NCI-H226 (cell line): ENCODE measurements around the gene CBFA2T2.
"Not testable (repeated sequence)": the region's sequence is repeated elsewhere in the genome, so short reads cannot be mapped to it uniquely, and the experiment has no call there.

ENCODE experiments used
- DNase-seq: peaks from one replicate; pipeline ENCODE4 v3.0.0-alpha.2; 2015

The CBFA2T2 gene

DNA sequence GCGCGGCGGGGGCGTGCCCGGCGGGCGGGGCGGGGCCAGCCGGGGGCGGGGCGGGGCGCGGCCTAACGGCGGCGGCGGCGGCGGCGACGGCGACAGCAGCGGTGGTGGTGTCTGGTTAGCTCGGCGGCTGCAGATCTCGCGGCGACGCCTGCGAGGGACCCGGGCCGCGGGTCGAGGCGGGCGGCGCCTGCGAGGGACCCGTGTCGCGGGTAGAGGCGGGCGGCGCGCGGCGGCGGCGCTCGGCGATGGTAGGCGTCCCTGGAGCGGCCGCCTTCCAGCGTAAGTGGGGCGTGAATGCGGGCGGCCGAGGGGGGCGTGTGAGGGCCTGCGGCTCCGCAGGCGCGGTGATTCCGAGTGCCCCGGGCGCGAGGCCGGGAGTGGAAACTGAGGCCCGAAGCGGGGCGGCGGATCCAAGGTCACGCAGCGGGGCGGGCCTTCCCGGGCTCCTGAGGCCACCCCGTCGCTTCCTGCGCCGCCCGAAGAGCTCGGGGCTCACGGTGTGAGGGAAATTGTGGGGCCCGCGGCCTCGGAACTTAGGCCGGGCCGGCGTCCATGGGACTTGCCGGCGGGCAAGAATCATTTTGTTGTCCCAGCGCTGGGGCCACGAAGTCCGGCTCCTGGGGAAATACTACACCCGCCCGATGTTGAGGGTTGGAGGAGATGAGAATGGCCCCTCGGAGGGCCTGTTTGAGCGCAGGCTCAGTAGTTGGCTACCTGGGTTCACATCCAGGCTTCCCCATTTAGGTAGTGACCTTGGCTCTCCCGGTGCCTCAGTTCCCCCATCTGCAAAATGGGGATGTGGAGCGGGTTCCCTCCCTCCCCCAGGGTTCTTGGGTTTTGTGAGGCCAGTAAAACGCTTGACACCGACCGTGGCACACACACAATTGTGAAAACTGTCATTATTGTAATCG is at the start of gene CBFA2T2:
CBFA2T2 (plus strand) TSS at position 74 of the 911 bp plus-strand sequence; CDS start at position 246, 172 bp downstream.
- peak; percentile 55 for DNase-seq

DNA sequence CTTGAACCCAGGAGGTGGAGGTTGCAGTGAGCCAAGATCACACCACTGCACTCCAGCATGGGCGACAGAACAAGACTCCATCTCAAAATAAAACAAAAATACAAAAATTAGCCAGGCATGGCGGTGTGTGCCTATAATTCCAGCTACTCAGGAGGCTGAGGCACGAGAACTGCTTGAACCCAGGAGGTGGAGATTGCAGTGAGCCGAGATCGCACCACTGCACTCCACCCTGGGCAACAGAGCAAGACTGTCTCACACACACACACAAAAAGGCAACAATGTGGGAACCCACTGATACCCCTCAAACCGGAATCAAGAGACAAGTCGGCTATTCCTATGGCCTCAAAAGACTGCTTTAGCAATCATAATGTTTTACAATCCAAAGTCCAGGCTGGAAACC is 49.3 kb upstream of the CBFA2T2 start:
- DNase-seq: not testable (repeated sequence)

DNA sequence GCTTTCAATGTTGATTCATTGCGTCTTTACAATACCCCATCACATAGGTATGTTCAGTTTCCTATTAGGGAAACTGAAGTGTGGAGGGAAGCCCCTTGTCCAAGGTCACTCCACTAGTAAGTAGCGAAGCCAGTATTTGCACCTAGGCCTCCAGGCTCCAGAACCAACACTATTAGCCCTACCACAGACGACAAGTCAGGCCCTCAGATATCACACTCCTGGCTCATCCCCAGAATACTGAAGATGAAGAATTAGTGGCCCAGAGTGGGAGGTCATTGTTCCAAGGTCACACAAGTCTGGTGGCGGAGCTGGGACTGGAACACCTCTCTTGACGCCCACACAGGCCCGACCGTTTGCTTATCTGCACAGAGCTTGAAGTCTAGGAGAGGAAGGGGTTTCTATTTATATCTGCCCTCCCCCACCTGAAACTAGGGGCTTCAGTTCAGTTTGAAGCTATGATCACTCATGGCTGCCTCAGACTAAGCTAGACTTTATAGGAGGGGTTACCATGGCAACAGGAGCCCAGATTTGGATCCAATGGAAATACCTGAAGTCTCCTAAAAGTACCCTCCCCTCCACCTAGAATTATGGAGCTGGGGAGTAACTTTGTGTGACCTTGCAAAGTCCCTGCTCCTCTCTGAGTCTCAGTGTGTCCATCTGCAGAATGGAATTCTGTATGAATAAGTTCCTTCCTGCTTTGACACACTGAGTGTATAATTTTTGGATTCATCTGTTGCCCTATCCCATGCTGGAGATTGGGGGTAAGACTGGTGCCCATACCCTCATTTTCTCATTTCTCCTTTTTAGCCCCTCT is 48.5 kb upstream of the CBFA2T2 start:
- no peak for DNase-seq

DNA sequence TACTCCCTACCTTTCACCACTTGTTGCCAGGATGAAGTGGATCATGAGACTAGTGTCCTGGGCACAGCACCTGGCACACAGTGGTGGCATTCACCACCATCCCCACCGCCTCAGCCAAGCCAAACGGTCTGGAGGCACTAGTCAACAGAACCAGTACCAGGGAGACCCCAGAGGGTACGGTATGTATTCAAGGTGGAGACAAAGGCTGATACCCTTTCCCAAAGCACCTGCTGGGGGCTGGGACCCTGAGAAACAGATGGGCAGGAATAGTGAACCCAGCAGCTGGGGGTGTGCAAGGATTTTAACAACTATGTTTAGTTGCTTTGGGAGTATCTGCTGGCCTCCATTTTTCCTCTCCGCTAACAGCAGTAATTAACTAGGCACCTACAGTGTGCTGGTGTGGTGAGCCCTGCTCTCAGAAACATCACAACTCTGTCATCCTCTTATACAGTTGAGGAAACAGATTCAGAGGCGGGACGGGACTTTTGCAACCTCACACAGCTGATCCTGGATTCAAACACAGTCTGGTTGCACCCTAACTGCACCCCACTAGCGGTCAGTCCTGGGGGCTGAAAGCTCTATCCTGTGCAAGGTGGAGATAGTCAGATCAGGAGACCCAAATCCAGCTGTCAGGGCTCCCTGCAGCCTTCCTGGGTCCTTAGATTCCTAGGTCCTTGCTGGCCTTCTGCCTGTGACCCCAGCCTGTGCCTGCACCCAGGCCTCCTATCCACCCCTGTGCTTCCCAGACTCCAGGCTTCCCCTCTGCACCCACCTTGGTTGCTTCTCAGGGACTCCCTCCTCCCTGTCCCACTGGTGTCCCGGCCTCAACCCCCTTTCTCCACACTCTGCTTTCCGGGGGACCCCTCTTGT is 47.5 kb upstream of the CBFA2T2 start:
- no peak for DNase-seq

DNA sequence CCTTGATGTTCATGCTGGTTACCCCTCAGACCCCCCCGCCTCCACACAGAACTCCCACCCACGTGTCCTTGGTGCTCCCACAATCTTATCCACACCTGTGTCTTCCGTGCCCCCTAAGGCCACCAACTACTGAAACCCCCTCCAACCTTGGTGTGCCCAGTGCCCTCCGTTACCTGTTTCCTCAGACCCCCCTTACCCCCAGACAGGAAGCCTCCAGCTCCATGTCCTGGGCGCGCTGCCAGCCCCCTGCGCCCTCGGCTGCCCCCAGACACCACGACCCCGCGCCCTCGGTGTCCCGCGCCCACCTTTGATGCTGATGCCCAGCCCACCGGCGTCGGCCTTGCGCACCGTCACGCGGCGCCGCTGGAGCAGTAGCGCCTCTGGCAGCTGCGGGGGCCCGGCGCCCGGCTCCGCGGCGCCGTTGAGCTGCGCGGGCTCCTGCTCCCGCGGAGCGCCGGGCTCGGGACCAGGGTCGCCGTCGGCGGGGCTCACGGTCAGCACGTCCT is 46.8 kb upstream of the CBFA2T2 start:
- DNase-seq: no peak

DNA sequence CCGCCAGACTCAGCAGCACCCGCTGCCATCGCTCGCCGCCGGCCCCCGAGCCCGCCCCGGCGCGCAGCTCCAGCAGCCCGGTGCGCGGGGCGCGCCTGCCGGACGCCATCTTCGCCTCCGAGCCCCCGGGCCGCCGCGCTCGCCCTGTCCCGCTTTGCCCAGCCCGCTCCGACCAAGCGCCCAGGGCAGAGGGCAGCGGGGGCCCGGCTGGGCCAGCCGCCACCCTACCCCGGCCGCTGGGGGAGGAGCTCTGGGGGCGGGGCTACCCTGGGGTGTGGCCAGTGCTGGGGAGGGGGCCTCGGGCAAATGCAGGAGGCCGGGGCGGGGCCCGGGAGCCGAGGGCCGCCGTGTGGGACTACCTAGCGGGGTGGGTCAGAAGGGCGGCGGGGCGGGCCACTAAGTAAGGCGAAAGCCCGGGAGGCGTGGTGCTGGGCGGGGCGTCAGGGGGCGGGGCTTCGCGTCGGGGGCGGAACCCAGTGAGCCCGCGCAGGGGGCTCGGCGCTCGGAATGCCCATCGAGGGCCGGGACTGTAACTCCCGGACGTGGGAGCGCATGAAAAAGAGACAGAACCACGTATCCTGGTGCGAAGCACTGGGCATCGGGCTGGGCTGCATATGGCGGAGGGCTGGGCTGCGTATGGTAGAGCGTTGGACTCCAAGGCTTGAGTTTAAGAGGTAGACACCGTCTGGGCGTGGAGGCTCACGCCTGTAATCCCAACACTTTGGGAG is 46.2 kb upstream of the CBFA2T2 start, which contains the start of gene SNTA1:
SNTA1 (minus strand) TSS at position 252 of the 728 bp plus-strand sequence; CDS start at position 109, 143 bp downstream.
- DNase-seq: peak; percentile 73

DNA sequence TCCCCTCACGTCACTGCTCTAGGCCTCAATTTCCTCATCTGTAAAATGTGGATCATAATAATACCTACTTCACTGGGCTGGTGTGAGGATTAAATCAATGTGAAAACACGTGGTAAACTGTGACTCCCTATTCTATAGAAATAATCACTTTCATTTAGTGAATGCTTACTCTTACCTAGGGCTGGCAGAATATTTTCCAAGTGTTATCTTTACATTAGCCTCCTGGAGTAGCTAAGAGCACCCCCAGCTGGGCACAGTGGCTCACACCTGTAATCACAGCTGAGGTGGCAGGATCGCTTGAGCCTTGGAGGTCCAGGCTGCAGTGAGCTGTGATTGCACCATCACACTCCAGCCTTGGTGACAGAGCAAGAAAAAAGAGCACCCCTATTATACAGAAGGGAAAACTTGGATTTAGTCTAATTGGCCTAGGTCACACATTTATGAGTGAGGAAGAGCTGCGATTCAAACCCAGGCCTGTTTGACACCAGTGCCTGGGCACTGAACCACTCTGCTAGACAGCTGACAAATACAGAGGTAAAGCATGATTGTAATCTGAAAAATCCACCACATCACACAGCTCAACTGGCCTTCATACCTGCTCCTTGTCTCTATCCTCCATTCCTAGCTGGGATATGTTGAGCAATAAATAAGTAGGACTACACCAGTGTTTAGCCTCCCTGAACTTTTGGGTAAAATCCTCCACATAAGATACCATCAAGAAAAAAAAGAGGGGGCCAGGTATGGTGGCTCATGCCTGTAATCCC is 44.9 kb upstream of the CBFA2T2 start:
- DNase-seq: peak; percentile 28

DNA sequence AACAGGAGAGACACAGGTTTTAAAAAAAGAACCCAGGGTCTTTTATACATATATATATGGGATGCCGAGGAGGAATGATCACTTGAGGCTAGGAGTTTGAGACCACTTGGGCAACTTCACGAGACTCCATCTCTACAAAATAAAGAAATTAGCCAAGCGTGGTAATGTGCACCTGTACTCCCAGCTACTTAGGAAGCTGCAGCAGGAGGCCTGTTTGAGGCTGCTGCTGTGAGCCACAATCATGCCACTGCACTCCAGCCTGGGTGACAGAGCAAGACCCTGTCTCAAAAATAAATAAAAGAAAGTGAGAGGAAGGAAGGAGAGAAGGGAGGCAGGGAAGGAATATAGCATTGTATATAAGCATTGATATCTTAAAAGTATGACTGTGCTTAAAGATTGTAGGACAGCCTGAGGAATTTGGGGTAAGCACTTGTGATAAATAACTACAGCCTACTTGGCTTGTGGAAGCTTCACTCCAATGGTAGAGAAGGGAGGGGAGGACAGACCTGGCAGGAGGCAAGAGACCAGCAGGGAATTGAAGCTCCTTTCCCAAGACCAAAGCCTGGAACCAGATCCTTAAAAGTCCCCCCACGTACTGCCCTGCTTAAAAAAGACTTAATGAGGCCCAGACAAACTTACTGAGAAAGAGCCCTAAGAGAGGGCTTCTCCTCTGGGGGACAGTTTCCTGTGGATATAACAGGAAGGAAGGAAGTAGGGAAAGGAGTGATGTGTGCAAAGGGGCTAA is 43.8 kb upstream of the CBFA2T2 start:
- no peak for DNase-seq

DNA sequence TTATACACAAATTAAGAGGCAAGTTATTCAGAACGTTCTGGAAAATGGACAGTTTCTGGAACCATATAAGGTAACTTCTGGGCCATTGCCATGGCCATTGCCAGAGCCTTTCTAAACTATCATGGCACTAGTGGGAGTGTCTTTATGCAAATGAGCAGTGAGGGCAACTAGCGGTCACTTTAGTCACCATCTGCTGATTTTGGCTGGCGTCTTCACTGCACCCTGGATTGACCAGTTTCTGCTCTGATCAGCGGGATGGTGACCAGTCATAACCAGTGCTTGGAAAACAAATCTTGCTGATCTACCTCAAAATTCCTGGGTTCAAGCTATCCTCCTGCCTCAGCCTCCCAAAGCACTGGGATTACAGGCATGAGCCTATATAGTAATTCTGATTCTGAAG is 39.0 kb upstream of the CBFA2T2 start:
- no peak for DNase-seq

DNA sequence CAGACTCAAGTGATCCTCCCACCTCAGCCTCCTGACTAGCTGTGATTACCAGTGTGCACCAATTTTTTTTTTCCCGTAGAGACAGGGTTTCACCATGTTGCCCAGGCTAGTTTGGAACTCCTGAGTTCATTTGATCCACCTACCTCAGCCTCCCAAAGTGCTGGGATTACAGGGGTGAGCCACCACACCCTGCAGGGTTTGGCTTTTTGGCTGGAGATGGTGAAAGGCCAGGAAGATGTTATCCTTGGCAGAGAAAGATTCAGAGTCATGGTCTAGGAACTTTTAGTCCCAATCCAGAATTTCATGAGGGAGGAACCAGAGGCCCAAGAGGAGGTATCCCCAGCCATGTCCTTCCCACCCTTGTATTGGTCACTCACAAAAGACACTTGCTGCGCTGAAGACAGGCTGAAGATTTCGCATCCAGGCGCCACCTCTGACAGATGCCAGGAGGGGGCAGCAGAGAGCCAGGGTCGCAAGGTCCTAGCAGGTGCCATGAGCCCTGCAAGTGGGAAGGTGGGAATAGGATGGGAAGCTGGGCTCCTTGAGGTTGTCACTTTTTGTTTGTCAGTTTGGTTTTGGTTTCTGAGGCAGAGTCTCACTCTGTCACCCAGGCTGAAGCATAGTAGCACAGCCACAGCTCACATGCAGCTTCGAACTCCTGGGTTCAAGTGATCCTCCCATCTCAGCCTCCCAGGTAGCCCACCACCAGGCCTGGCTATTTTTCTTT is 32.8 kb upstream of the CBFA2T2 start:
- peak; percentile 23 for DNase-seq

DNA sequence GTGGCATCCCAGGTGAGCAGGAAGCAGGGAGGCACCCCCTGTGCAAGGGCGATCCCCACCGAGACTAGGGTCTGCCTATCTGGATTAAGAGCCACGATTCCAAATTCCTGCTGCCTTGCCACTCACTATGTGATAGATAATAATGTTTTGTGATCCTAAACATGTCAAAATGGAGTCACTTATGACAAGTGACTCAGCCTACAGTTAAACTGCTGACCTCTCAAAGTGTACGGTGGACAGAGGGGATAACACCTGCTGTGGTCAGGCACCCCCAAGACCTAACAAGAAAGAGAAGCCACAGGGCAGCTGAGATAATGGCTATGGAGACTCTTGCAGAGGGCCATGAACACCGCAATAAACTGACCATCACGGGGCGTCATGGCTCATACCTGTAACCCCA is 30.3 kb upstream of the CBFA2T2 start:
- no peak for DNase-seq

DNA sequence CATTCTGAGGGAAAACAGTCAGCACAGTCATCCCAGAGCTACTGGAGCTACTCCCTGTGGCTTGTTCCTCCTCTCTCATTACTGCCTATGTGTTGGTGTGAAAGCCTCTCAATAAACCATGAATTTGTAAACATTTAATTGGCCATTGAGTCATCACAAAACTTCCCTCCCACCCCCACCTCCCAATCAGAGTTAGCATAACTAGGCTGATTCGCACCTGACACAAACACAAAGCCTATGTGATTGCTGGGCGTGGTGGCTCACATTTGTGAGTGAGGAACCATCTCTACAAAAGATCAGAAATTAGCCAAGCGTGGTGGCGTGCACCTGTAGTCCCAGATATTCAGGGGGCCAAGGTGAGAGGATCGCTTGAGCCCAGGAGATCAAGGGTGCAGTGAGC is 29.2 kb upstream of the CBFA2T2 start:
- no peak for DNase-seq

DNA sequence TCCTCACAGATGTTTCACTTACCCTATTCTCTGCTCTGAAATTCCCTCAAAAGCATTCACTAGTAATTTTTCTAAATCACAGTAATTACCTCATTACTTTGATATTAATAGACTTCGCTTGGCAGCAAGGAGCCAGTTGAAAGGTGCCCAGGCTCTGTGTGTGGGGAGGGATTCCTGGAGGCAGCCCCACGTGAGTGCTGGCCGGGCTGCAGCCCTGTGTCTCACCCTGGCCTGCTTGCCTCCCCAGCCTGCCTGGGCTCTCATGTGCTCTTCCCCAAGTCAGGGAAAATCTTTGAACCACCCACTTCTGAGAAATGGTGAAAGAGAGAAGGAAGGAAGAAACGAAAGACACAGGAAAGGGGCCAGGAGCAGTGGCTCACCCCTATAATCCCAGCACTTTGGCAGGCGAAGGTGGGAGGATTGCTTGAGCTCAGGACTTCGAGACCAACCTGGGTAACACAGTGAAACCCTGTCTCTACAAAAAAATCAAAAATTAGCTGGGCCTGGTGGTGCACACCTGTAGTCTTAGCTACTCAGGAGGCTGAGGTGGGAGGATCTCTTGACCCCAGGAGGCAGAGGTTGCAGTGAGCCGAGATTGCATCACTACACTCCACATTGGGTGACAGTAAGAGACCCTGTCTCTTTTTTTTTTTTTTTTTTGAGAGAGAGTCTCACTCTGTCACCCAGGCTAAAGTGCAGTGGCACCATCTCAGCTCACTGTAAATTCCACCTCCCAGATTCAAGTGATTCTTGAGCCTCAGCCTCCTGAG is 26.4 kb upstream of the CBFA2T2 start:
- no peak for DNase-seq

DNA sequence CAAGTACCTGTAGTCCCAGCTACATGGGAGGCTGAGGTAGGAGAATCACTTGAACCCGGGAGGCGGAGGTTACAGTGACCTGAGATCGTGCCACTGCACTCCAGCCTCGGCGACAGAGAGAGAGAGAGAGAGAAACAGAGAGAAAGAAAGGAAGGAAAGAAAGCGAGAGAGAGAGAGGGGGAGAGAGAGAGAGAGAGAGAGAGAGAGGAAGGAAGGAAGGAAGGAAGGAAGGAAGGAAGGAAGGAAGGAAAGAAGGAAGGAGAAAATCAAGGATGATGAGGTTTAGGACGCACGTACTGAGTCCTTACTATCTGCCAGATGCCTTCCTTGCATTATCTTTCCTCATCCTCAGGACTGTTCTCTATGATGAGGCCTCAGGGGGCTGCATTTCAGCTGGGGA is 25.1 kb upstream of the CBFA2T2 start:
- DNase-seq: not testable (repeated sequence)

DNA sequence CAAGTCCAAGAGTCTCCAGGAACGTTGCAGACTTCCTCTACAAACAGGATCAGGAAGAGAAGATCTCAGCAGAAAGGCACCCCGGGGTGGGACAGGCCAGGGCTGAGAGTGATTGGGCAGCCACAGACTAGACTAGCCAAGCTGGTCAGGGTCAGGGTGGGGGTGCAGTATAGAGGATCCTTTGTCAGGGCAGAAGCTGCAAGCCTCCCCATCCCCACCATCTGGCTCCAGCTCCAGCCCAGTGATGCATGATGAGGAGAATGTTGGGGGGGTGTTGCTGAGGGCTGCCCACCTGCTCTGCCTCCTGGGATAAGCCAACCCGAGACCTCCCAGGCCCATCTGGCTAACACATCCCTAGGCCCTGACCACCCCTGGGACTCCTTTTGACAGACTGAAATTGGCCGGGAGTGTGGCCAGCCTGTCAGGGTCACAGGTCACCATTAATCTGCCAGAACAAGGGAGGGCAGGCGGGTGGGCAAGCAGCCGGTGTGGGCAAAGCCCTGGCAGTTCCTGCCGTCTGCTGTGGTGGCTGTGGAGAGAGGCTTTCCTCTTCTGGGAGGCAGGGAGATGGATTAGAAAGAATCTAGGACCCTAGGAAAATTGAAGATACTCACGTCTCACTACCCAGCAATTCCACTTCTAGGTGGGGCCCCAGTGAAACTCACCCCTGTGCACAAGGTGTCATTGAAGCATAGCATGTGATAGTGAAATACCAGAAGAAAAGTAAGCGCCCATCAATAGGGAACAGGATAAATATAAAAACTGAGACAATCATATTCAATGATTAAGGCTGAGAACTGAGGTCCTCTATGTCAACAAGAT is 24.2 kb upstream of the CBFA2T2 start:
- DNase-seq: no peak

DNA sequence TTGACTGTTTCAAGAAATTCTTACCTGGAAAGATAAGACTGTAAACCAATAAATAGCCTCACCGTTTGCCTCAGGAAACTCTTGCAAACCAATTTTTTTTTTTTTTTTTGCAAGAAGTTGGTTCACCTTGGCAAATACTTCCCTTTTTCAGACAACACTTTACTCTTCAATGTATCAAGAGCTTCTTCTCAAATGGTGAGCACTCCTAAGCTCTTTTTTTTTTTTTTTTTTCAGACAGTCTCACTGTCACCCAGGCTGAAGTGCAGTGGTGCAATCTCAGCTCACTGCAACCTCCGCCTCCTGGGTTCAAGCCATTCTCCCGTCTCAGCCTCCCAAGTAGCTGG is 23.6 kb upstream of the CBFA2T2 start:
- no peak for DNase-seq

DNA sequence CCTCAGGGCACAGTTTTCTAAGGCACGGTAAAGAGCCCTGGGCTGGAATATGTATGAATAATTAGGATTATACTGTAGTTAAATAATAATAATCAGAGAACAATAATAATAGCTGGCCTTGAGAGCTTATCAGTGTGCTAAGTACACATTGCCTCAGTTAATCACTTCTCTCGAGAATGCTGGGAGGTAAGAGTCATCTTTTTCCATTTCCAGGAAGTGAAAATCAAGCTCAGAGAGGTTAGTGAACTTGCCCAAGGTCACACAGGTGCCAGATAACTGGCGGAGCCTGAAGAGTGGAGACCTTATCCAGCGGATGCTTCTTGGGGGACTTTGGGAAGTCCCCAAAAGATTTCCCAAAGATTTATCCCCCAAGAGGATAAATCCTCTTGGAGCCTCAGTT is 19.4 kb upstream of the CBFA2T2 start:
- DNase-seq: no peak

DNA sequence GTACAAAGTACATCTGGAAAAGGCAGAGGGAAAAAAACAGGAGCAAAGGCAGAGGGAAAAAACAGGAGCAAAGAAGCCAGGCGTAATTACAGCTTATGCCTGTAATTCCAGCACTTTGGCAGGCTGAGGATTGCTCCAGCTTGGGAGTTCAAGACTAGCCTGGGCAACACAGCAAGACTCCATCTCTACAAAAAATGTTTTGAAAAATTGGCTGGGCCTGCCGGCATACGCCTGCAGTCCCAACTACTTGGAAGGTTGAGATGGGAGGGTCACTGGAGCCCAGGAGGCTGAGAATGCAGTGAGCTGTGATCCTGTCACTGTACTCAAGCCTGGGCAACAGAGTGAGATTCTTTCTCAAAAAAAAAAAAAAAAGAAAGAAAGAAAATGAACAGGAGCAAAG is 19.0 kb upstream of the CBFA2T2 start:
- no peak for DNase-seq
